Ishikawa (cell line): ENCODE data around the gene INSYN2A.

Experiments
- CEBPB ChIP-seq: IDR thresholded peaks from 2 replicates; pipeline ENCODE4 v1.6.1; 2012
- CREB1 ChIP-seq: IDR thresholded peaks from 2 replicates; pipeline ENCODE4 v1.6.1; 2012; ENCODE audit warnings: low read depth
- EGR1 ChIP-seq: IDR thresholded peaks from 2 replicates; pipeline ENCODE4 v1.6.1; 2012
- EP300 ChIP-seq: IDR thresholded peaks from 2 replicates; pipeline ENCODE4 v1.6.1; 2012; ENCODE audit warnings: borderline replicate concordance
- FOXM1 ChIP-seq: IDR thresholded peaks from 2 replicates; pipeline ENCODE4 v1.6.1; 2012; ENCODE audit warnings: low read depth, borderline replicate concordance
- MAX ChIP-seq: IDR thresholded peaks from 2 replicates; pipeline ENCODE4 v1.6.1; 2012
- NFIC ChIP-seq: IDR thresholded peaks from 2 replicates; pipeline ENCODE4 v1.6.1; 2012
- RAD21 ChIP-seq: IDR thresholded peaks from 2 replicates; pipeline ENCODE4 v1.6.1; 2012; ENCODE audit warnings: low read depth
- REST ChIP-seq: IDR thresholded peaks from 2 replicates; pipeline ENCODE4 v1.6.1; 2012; ENCODE audit warnings: low read depth, mild to moderate bottlenecking
- TAF1 ChIP-seq: IDR thresholded peaks from 2 replicates; pipeline ENCODE4 v1.6.1; 2012; ENCODE audit warnings: low read depth, mild to moderate bottlenecking
- TCF12 ChIP-seq: IDR thresholded peaks from 2 replicates; pipeline ENCODE4 v1.6.1; 2012; ENCODE audit warnings: low read depth
- TEAD4 ChIP-seq: IDR thresholded peaks from 2 replicates; pipeline ENCODE4 v1.6.1; 2012
- USF1 ChIP-seq: IDR thresholded peaks from 2 replicates; pipeline ENCODE4 v1.6.1; 2012
- YY1 ChIP-seq: IDR thresholded peaks from 2 replicates; pipeline ENCODE4 v1.6.1; 2012; ENCODE audit warnings: low read depth
- ZBTB7A ChIP-seq: IDR thresholded peaks from 2 replicates; pipeline ENCODE4 v1.6.1; 2012; ENCODE audit warnings: low read depth

The INSYN2A gene

GRCh38 chr10:127186813-127187212 is 9.6 kb downstream of the INSYN2A start:
- no peak for TF ChIP-seq TEAD4
- no peak for TF ChIP-seq CEBPB
- TF ChIP-seq YY1, result no peak
- no peak for TF ChIP-seq CREB1
- TF ChIP-seq EGR1, result no peak
- TF ChIP-seq ZBTB7A, result no peak
- TF ChIP-seq MAX, result no peak
- TF ChIP-seq RAD21, result no peak
- TF ChIP-seq EP300, result no peak

GRCh38 chr10:127184582-127184981 is 11.8 kb downstream of the INSYN2A start:
- TF ChIP-seq REST (no peak), ZBTB7A (no peak)

GRCh38 chr10:127182161-127182560 is 14.2 kb downstream of the INSYN2A start:
- TF ChIP-seq RAD21 (no peak), MAX (no peak), CEBPB (no peak), TCF12 (no peak), CREB1 (no peak), ZBTB7A (no peak), REST (no peak), EP300 (no peak), TAF1 (no peak), USF1 (no peak), FOXM1 (no peak), YY1 (no peak), EGR1 (no peak), NFIC (no peak), TEAD4 (no peak)

- TF ChIP-seq MAX (no peak), CREB1 (no peak), TCF12 (no peak), NFIC (no peak), TAF1 (no peak), EP300 (no peak), ZBTB7A (no peak), YY1 (no peak), REST (no peak), FOXM1 (no peak), USF1 (no peak), RAD21 (no peak)
Measured at GRCh38 chr10:127179612-127180250, 16.7 kb downstream of the INSYN2A start.
